T follicular helper cell (primary cell): ENCODE measurements around the gene COL4A3.
"Not testable (repeated sequence)": the region's sequence is repeated elsewhere in the genome, so short reads cannot be mapped to it uniquely, and the experiment has no call there.

Experiments
- DNase-seq: peaks from one replicate; pipeline ENCODE4 v3.0.0-alpha.2; 2020; ENCODE audit warnings: low read depth

Gene COL4A3

GRCh38 chr2:227206406-227206805, 42.0 kb downstream of the COL4A3 start:
- no peak for DNase-seq

GRCh38 chr2:227207573-227207972, 43.1 kb downstream of the COL4A3 start:
- DNase-seq = no peak

DNA sequence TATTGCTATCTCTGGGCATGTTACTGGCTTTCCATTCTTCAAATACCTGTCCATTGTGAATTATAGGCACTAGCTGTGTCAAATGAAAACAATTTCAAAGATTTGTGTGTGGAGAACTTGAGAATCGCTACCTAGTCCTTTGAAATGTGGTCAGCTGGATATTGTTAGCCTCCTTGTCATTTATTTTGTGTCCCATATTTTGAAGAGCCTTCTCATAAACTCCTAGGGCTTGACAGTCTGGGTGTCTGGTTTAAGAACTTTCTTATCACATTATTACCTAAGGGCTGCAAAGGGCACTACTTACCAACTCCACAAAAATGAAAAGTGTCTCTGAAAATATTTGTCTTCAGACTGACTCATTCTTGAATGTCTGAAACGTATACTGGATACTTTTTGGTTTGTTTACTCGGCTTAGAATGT, 50.2 kb downstream of the COL4A3 start:
- DNase-seq = no peak

DNA sequence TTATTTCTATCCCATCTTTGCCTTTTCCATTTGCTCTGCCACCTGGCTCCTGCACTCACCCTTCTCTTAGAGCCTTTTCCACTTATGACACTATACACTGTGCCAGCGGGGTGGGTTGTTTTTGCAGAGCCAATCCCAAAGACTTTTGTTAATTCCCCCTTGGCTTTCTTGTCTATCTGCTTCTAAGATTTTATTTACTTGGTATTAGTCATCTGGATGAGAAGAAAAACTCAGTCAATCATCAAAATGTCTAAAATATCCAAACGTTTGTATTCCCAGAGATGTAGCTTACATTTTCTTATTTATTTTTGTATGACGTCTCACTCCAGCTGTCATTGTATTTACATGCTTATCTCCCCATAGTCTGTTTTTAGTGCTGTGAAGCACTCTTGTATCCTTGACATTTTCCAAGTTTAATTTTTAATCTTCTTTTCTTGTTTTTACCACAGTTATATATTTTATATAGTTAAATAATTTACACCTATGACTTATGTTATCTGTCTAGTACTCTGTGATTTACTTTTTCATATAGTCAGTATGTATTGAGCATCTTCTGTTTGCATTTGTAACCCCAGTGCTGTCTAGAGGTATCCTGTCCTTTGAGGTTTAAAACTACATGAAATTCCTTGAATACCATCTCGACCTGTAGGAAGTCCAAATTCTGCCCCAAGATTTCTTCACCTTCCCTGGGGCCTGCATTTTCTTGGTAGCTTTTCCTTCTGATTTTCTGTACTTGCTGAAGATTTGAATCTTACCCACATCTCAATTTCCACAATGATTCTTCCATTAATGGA, 55.1 kb downstream of the COL4A3 start:
- no peak for DNase-seq

GRCh38 chr2:227221120-227221519, 56.7 kb downstream of the COL4A3 start:
- DNase-seq = no peak

DNA sequence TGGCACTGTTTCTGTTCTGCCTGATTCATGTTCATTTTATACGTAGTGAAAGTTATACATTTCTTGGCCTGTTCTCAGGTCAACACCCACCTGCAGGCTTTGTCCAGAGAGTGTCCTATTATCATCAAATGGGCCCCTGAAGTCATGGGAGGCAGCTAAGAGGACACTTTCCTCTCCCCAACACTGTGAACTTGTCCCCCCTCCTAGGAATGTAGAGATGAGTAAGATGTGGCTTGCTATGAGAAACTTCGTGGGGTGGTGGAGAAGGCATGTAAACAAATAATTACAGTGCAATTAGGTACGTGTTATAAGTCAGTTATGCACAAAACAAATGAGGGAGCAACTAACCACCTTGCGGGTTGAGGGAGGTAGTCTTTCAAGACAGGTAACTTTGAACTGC, 57.9 kb downstream of the COL4A3 start:
- no peak for DNase-seq

- not testable (repeated sequence) for DNase-seq
These were observed 61.2 kb downstream of the COL4A3 start for GRCh38 chr2:227225641-227226040.

- no peak for DNase-seq
These were observed 63.7 kb downstream of the COL4A3 start for GRCh38 chr2:227228061-227228667.

DNA sequence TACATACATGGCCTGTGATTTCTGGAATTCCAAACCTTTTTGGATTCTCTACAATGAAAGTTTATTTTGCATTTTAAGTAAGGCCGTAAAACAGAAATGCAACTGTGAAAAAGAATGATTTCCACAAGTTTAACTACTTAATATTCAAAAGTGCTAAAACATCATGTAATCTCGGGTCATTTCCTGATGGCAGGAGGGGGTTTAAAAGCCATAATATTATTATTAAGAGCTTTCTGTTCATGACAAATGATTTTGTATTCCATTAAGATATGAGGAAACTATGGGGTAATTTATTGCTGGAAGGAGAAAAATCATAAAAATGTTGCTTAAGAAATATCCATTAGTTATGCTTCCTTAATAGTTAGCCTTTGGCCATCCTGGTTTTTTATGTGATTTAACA, 65.7 kb downstream of the COL4A3 start:
- DNase-seq = no peak

- no peak for DNase-seq
These were observed 70.0 kb downstream of the COL4A3 start for GRCh38 chr2:227234429-227234828.

DNA sequence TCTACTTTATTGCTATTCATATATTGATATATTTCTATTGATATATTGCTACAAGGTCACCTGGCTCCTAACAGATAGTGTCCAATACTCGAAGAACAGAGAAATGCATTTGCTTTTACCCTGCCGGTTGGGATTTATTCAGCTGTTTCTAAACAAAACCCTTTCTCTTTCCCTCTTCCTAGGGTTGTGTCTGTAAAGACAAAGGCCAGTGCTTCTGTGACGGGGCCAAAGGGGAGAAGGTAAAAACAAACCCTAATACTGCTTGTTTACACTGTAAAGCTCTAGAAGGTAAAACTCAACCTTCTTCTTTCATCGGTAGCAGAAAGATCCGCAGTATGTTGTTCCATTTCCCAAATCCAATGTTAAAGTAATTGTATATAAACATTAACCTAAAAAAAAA, 73.4 kb downstream of the COL4A3 start:
- DNase-seq = no peak

DNA sequence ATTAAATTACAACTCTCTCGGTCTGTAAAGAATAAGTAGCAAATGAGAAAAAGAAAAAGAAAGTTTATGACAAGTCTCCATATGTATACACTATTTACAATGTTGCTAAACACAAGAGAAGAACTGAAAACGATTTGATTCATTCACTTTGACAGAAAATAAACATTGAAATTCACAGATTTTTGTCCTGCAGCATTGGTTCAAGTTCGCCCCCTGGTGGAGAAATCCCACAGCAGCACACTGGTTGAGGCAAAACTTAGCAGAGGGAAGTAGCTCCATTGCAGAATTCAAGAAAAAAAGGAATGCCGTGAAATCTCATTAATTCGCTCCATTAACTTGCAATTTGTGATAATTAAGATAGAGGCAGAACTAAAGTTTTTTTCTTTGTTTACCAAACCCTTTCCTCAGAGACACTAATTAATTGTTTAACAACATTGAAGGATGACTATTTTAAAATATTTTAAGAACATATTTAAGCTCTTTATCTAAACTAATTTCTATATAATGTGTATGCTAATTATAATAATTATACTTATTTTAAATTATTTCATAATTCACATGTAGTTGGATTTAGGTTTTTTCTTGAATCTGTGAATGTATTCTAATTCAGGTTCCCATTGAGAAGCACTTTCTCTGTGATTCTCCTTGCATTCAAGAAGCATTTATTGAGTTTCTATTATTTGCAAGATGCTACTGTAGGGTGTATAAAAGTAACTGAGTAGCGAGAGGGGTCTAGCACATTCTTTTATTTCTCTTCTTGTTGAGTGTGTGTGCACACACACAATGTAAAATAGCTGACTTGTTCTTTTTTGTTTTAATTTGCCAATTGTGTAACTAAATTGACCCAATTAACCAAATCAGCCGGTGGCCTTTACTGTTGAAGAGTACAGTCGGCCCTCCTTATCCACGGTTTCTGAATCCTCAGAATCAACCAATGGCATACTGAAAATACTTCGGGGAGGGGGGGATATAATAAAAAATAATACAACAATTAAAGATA, 74.1 kb downstream of the COL4A3 start:
- DNase-seq = peak; percentile 42

DNA sequence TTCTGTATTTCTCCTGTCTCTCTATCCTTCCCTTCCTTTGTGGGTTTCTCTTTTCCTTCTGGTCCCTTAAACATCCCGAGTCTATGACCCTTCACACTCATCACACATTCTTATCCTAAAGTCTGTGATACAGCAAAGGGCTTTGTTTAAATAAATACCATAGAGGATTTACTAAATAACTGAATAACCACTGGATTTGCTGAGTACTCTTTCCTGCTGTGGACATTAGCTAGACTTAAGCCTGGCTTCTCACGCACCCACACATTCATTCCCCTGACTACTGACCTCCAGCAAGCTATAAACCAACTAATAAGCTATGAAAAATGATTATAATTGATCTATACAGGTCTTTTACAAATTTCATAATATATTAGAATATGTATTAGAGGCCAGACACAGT, 76.6 kb downstream of the COL4A3 start:
- no peak for DNase-seq

- DNase-seq = no peak
These were observed 84.5 kb downstream of the COL4A3 start for GRCh38 chr2:227248876-227249275.

- DNase-seq = no peak
These were observed 88.4 kb downstream of the COL4A3 start for GRCh38 chr2:227252831-227253230.

GRCh38 chr2:227256605-227257004, 92.2 kb downstream of the COL4A3 start:
- no peak for DNase-seq

- no peak for DNase-seq
These were observed 93.4 kb downstream of the COL4A3 start for GRCh38 chr2:227257820-227258219.

DNA sequence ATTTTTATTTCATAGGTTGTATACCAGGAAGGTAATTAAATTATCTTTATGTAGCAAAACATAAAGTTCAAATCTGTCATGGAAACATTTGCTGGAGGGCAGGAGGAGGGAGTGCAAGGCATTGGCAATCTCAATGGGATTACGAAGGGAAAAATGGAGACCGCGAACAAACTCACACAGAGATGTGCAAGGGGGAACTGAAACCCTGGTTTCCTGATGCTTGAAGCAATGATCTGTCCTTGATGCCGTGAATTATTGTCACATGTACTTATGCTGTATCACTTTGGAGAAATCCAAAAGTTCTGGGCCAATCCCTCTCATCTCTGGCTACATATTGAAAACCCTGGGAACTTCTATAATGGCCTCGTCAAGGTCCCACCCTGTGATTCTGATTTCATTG, 95.6 kb downstream of the COL4A3 start:
- DNase-seq = no peak

DNA sequence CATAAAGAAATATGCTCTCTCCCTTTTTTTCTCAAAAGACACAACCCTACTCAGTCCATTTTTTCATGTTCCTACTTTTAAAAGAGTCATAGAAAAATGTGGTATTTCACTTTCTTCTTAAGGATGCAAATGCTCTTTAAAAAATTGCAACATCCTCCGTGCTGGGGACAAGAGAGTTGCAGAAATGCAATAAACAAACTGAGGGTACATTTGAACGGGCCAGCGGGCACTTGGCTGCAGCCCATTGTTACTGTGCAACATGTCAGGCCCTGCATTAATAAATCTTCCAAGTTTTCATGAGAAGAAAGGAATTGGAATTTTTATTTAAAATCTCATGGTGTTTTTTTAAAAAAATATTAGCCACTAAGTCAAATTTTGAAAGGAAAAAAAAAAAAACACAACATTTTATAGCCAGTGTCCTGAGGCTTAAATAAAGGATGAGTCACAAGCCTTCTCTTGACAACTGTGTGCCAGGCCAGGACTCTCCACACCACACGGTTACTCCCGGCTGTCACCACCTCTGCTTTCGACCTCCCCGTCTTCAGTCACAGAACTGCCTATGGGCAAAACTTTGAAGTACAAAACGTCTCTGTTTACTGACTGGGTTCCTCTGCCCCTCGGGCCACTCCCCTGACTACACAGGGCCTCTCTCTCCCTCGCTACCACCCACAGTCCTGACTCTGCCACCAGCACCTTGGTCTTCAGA, 103.1 kb downstream of the COL4A3 start:
- no peak for DNase-seq

DNA sequence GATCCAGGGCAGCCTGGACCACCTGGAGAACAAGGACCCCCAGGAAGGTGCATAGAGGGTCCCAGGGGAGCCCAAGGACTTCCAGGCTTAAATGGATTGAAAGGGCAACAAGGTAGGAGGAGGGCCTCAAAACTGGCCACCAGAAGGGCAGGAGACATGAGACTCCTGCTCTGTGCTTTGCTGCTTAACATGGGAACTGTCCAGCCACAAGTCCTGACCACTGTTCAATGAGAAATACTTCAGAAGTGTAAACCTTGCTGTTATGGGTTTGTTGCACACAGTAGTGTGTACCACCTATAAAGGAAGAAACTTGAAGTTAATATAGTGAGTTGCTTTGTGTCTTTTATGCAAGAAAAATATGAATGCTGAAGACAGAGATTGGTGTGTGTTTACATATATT, 116.5 kb downstream of the COL4A3 start:
- DNase-seq = no peak

GRCh38 chr2:227285741-227286236, 121.4 kb downstream of the COL4A3 start:
- DNase-seq = no peak

DNA sequence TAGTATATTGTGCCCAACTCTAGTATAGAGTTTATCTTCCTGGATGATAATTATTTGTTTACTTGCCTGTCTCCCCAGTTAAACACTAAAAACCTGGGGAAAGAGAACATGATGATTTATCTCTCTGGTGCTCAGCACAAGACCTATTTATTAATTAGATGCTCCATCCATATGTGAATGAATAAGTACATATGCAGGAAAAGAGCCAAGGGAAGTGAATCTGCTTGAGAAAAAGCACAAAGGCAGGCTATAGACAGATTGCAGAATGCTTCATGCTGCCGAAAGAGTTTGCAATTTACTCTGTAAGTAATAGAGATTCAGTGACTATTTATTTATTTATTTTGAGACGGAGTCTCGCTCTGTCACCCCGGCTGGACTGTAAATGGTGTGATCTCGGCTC, 123.3 kb downstream of the COL4A3 start:
- no peak for DNase-seq
